ENCODE measurements around the gene HOXC11. TPM values are rescaled to one million over a fixed set of nuclear protein-coding genes. Genes with fewer than 3 reads are reported as not detected.

The HOXC11 gene
- 1 to 10 TPM in 1 of 8 experiments, under 1 TPM in 5, not detected in 2; 0.08 to 9.5 (median 0.35) TPM for total RNA-seq

DNA sequence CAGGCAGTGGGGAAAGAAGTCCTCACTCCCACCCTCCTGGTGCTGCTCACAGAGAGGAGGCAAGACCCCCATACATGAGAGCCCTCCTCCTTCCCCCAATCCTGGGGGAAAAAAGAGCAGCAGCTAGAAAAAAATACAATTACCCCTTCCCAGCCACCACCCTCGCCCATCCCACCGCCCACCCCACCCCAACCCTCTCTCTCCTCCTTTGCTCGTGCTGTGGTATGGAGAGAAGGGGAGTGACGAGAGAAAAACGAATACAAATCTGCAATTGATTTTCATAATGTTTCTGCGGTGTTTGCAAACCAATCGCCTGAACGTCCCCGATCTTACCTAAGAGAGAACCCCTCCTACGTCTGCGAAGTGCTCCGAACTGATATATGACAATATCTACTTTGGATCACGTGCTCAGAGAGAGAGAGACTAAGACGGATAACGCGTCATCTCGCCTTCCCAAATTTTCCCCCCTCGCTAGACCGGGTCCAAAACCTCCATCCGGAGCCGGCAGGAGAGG is at the start of gene HOXC11:
HOXC11 (plus strand) TSS at position 405 of the 514 bp plus-strand sequence. CDS start 116 bp downstream, outside the sequence.
- in situ Hi-C loops (cut with MboI; ENCODE audit: low pct_unique_long_range_greater_than_20kb in 2 of 9, low sequenced_read_pairs in 9 of 9, unreplicated experiment in 9 of 9) = no loop called here
- peak in 1 of 8 experiments; percentile 23 for ATAC-seq (replicated peaks in 6 of 8)
- H3K4me1 ChIP-seq (replicated peaks in 1 of 2) = peaks cover 0 to 4% of the 10 kb centered on the region in 2 donors
- no peak within 1 kb of the TSS for H3K27ac ChIP-seq
- 0 to 10% (median 5%) methylated on average over 2 to 13 of the region's 21 CpGs; no CpG with 5 or more reads in 6 of the 10 experiments for WGBS, 10 experiments
- H3K4me3 ChIP-seq = no peak within 1 kb of the TSS

DNA sequence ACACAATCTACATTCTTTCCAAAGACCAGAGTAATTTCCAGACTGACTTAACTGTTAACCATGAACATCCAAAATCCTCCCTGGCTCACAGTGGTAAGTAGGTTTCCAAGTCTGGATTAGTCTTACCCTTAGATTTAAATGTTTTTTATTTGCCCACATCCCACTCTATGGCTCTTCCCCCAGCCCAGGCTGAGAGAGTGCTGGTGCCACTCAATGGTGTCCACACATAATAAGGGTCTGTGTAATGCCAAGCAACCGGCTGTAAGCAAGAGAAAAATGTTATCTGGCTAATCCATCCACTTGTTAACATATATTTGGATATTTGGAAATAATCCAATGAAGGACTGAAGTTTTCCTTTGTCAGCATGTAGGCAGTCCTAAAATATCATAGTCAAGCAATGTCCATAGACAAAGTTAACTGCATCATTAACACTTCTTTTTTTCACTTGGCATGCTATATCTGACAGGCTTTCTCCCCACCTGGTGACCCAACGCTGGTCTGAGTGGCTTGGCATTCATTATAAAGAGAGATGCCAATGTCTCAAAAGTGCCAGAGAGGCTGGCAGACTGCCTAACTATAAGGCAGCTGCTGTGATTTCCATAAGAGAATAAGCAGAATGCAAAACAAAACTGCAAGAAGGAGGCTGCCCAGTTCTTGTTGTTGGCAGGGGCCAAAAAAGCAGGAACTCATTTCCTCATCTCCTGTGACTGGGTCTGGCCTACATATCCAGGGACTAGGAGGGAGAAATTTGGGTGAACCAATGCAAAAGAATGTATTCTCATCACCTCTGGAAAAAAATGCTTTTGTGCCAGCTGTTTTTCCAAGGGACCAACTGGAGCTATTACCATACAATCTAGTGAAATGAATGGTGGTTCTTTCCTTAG is 48.2 kb upstream of the HOXC11 start:
- 0 to 43% (median 17%) methylated on average over 1 to 2 of the region's 2 CpGs; no CpG with 5 or more reads in 2 of the 10 experiments for WGBS, 10 experiments
- in situ Hi-C loops (cut with MboI; ENCODE audit: low pct_unique_long_range_greater_than_20kb in 2 of 9, low sequenced_read_pairs in 9 of 9, unreplicated experiment in 9 of 9) = loop anchor here in 3 of 9 experiments (25.0 kb wide), 3 partner anchors 112 to 162 kb away; partner anchors contain the start of gene CISTR (in 1 of the 3)
- Histone ChIP-seq H3K4me1 (replicated peaks in 1 of 2) (no peaks in the 10 kb centered on the region), H3K27ac (no peak overlapping the region), H3K4me3 (no peak overlapping the region)
- ATAC-seq (replicated peaks in 6 of 8) = peak in 1 of 8 experiments; percentile 41

DNA sequence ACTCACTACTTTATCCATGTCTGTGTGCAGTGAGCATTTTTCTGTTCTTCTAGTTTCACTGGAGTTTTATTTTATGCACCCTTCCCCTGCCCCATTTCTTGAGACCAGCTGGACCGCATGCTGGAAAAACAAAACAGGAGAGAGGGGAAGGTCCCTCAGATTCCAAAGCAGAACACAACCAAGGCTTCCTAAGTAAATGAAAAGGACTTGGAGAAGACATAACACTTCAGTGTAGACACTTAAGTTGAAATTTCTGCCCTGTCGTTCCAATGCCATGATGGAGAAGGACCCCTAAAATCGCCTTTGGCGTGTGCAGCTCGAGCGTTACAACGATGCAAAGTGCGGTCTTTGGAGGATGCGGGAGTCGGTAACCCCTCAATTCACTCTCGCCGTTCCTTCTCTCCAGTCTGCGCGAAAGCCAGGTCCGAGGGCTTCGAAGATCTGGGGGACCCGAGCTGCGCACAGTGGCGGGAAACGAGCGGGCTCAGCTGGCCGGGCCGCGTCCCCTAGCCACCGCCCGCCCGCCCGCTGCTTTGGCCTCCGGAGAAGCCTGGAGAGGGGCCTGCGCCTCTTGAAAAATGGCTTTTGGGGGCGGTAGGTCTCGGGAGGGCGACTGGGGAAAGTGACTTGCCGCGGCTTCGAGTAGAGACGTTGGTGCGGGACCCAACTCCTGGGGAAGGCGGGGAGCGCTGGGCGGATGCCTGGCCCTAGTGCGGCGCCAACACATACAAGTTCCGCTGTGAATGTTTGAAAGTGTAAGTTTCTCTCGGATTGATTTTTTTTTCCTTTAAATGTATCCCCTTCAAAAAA is 45.5 kb upstream of the HOXC11 start:
- in situ Hi-C loops (cut with MboI; ENCODE audit: low pct_unique_long_range_greater_than_20kb in 2 of 9, low sequenced_read_pairs in 9 of 9, unreplicated experiment in 9 of 9) = loop anchor here in 3 of 9 experiments (25.0 kb wide), 3 partner anchors 115 to 165 kb away; partner anchors contain the start of gene CISTR (in 1 of the 3)
- H3K27ac ChIP-seq = no peak overlapping the region
- H3K4me1 ChIP-seq (replicated peaks in 1 of 2) = no peaks in the 10 kb centered on the region
- no peak overlapping the region for H3K4me3 ChIP-seq
- ATAC-seq (replicated peaks in 6 of 8) = peak in 1 of 8 experiments; percentile 30
- 0 to 73% (median 12%) methylated on average over 1 to 16 of the region's 45 CpGs; no CpG with 5 or more reads in 1 of the 10 experiments for WGBS, 10 experiments

DNA sequence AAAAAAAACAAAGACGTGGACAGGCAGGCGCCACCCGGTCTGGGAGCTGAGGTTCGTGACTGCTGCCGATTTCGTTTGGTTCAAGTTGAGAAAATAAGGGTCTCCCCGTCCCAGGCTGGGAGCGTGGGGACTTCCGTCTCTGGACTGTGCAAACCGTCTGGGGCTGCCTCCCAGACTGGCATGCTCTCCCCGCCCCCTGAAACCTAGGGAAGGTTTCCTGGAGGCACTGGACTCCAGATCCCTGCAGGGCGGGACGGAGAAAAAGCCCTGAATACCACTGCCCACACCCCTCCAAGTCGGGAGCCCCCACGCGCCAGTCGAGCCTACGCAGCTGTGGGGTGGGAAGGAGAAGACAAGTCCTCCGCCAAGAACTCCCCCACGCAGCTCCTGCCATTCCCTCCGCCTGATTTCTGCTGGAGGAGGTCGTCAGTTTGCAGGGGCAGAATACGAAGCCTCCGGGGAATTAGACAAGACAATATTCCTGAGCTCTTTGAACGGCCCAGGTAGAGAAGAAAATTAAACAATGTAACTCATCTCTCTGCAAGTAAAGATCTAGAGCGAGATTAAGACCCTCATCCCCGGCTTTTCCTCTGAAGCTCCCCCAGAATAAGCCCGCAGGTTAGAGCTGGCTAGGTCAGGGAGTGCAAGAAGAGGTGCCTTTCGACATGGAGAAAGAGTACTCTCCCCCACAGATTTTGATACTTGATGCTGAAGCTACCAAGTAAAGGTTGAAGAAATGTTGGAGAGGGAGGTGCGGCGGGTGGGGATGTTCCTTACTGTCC is 44.7 kb upstream of the HOXC11 start:
- in situ Hi-C loops (cut with MboI; ENCODE audit: low pct_unique_long_range_greater_than_20kb in 2 of 9, low sequenced_read_pairs in 9 of 9, unreplicated experiment in 9 of 9) = loop anchor here in 3 of 9 experiments (25.0 kb wide), 3 partner anchors 116 to 166 kb away; partner anchors contain the start of gene CISTR (in 1 of the 3)
- ATAC-seq (replicated peaks in 6 of 8) = peak in 1 of 8 experiments; percentile 57

DNA sequence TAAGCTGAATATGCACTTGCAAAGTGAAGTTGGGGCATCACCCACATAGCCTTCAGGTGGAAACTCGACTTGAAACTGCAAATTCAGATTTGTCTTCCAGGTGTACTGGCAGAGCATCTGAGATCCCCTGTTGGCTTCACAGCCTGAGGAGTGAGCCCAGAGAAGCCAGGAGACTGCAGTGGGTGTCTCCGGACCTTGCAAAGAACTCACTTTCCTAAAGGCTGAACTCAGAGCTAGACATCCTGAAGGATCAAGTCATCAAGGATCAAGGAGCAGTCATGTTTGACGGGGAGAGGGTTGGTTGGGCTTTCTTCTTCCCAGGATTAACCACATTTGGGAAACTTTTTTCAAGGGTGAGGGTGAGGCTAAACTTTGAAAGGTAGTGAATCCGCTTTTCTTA is 43.4 kb upstream of the HOXC11 start:
- H3K4me3 ChIP-seq = no peak overlapping the region
- 0 to 43% (median 17%) methylated on average over 1 to 4 of the region's 4 CpGs; no CpG with 5 or more reads in 1 of the 10 experiments for WGBS, 10 experiments
- in situ Hi-C loops (cut with MboI; ENCODE audit: low pct_unique_long_range_greater_than_20kb in 2 of 9, low sequenced_read_pairs in 9 of 9, unreplicated experiment in 9 of 9) = loop anchor here in 3 of 9 experiments (25.0 kb wide), 3 partner anchors 117 to 167 kb away; partner anchors contain the start of gene CISTR (in 1 of the 3)
- H3K27ac ChIP-seq = no peak overlapping the region
- ATAC-seq (replicated peaks in 6 of 8) = no peak
- H3K4me1 ChIP-seq (replicated peaks in 1 of 2) = no peaks in the 10 kb centered on the region

More for the DNA sequence above, 44.7 kb upstream of the HOXC11 start:
- Histone ChIP-seq H3K4me1 (replicated peaks in 1 of 2) (no peaks in the 10 kb centered on the region), H3K4me3 (no peak overlapping the region), H3K27ac (no peak overlapping the region)
- WGBS, 10 experiments = 0 to 40% (median 14%) methylated on average over 1 to 17 of the region's 31 CpGs

DNA sequence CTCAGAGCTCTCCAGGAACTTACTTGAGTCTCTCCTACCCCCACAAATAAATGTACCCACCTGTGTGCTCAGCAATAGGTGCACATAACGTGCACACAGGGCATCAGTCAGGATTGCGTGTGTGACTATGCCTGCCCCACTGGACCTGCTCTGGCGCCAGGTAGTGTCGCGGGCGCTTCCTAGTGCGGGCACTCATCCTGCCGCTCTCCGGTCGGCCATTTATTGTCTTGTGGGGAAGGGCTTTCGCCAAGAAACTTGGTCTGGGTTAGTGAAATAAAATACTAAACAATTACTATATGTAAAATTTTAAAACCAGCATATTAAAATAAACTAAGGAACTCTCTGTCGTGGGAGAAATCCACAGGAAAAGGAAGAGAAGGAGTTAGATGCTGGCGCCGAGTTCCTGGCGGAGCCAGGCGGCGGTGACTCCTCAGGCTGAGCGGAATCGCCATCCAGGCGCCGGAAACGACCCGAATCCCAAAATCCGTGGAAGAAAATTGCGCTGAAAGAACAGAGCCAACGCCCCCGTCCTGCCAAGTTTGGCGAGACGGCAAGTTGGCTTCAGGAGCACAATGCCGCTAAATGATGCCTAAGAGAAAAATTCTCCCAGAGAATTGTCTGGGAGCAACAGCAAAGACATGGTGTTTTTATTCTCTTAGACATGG is 42.2 kb upstream of the HOXC11 start:
- Histone ChIP-seq H3K27ac (no peak overlapping the region), H3K4me3 (no peak overlapping the region), H3K4me1 (replicated peaks in 1 of 2) (peaks cover 0 to 4% of the 10 kb centered on the region in 2 donors)
- 7 to 23% (median 16%) methylated on average over 3 to 30 of the region's 30 CpGs; no CpG with 5 or more reads in 1 of the 10 experiments for WGBS, 10 experiments
- ATAC-seq (replicated peaks in 6 of 8) = no peak
- in situ Hi-C loops (cut with MboI; ENCODE audit: low pct_unique_long_range_greater_than_20kb in 2 of 9, low sequenced_read_pairs in 9 of 9, unreplicated experiment in 9 of 9) = loop anchor here in 3 of 9 experiments (25.0 kb wide), 3 partner anchors 118 to 168 kb away; partner anchors contain the start of gene CISTR (in 1 of the 3)

DNA sequence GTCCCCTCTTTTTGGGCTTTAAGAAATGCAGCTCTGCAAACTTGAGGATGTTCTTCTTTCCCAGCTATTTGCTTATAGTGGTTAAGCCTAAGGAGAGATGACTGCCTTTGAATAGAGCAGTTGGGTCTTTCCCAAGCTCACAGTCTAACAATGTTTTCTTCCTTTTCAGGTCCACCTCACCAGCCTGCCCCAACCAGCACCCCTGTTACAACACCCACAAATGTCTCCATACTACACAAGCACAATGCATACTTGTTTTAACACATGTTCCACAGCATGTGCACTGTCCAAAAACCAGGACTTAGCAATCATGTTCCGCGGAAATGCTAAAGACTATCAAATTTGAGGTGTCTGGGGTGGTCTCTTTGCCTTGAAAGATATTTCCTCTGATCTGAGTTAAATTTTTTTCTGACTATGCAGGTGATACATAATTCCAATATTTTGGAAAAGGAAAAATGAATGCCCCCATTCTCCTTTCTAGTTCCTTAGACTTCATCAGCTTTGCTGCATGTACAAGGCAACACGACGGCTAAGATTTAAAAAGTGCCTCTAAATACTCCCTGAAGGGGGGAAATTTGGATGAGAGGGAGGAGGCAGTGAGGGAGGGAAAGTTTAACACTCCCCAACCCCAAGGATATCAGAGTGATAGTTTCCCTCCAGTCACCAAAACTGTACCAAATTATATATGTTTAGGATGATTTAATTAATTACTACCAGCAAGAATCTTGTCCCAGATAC is 40.9 kb upstream of the HOXC11 start:
- H3K4me3 ChIP-seq = no peak overlapping the region
- no peak for ATAC-seq (replicated peaks in 6 of 8)
- peaks cover 0 to 4% of the 10 kb centered on the region in 2 donors for H3K4me1 ChIP-seq (replicated peaks in 1 of 2)
- H3K27ac ChIP-seq = no peak overlapping the region
- 22 to 100% (median 40%) methylated on average over 1 to 4 of the region's 4 CpGs; no CpG with 5 or more reads in 2 of the 10 experiments for WGBS, 10 experiments
- in situ Hi-C loops (cut with MboI; ENCODE audit: low pct_unique_long_range_greater_than_20kb in 2 of 9, low sequenced_read_pairs in 9 of 9, unreplicated experiment in 9 of 9) = loop anchor here in 3 of 9 experiments (25.0 kb wide), 3 partner anchors 120 to 170 kb away; partner anchors contain the start of gene CISTR (in 1 of the 3)

DNA sequence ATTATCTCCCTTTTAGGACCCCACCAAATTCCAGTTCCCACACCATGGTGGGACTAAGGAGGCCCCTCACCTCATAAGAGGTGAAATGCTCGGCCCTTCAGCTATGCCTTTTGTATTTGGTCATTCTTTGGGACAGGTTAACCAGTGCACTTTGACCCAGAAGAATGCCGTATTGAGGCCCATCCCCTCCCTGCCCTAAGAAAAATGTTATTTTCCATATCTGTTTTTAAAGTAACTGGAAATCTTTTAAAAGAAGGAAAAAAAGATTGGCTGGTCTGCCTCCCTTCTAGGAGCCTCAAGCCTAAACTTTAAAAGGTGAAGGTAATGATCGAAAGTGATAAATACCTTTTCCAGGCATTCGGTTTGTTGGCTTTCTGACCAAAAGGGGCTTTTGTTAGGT is 40.0 kb upstream of the HOXC11 start:
- no peak for ATAC-seq (replicated peaks in 6 of 8)
- in situ Hi-C loops (cut with MboI; ENCODE audit: low pct_unique_long_range_greater_than_20kb in 2 of 9, low sequenced_read_pairs in 9 of 9, unreplicated experiment in 9 of 9) = loop anchor here in 3 of 9 experiments (25.0 kb wide), 3 partner anchors 121 to 171 kb away; partner anchors contain the start of gene CISTR (in 1 of the 3)
- WGBS, 10 experiments = 0 to 58% (median 23%) methylated on average over 1 to 4 of the region's 4 CpGs; no CpG with 5 or more reads in 2 of the 10 experiments

DNA sequence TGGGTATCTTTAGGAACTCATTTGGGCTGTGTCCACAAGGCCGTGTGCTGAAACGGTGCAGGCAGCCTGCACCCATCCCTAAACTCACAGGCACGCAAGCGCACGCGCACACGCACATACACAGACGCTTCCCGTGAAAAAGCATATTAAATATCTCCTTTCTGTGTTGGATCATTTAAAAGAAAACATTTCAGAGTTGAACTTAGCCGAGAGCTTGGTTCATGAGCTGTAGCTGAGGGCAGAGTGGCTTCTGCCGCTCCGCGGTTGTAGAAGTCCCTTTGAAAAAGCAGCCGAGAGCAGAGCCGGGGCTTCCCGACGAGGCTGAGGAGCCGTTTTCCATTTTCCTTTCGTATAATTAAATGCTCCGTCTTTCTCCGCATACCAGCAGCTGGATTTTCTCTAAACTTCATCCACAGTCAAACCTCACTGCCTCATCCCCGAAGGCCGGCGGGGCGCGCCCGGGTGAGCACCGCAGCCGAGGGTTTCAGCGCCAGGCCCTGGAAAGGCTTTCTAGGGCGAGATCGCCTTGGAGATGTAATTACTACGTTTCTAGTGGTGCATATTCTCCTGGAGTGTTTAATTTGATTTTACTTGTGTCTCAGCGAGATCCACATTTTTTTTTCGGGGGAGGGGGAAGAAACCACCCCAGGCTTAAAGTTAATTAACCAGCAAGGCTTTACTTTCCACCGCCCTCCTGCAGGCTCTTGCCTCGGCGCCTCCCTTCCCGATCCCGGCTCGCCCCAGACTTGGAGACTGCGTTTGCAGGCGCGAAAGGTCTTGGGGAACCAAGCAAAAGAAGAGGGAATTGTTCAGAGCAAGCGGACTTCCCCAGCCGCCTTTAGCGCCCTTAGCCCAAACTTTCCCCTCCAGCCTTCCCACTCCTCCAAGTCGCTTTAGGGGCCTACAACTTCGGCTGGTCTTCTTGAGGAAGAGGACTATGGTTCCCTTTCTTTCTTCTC is 37.3 kb upstream of the HOXC11 start:
- ATAC-seq (replicated peaks in 6 of 8) = no peak
- WGBS, 10 experiments = 3 to 53% (median 17%) methylated on average over 8 to 29 of the region's 49 CpGs; no CpG with 5 or more reads in 1 of the 10 experiments
- H3K4me1 ChIP-seq (replicated peaks in 1 of 2) = peaks cover 0 to 4% of the 10 kb centered on the region in 2 donors
- in situ Hi-C loops (cut with MboI; ENCODE audit: low pct_unique_long_range_greater_than_20kb in 2 of 9, low sequenced_read_pairs in 9 of 9, unreplicated experiment in 9 of 9) = loop anchor here in 3 of 9 experiments (25.0 kb wide), 3 partner anchors 123 to 173 kb away; partner anchors contain the start of gene CISTR (in 1 of the 3)
- H3K27ac ChIP-seq = no peak overlapping the region
- peak overlapping the region in 1 of 5 donors; percentile 21 for H3K4me3 ChIP-seq

More for the DNA sequence above, 40.0 kb upstream of the HOXC11 start:
- Histone ChIP-seq H3K4me1 (replicated peaks in 1 of 2) (peaks cover 0 to 4% of the 10 kb centered on the region in 2 donors), H3K27ac (no peak overlapping the region), H3K4me3 (no peak overlapping the region)

DNA sequence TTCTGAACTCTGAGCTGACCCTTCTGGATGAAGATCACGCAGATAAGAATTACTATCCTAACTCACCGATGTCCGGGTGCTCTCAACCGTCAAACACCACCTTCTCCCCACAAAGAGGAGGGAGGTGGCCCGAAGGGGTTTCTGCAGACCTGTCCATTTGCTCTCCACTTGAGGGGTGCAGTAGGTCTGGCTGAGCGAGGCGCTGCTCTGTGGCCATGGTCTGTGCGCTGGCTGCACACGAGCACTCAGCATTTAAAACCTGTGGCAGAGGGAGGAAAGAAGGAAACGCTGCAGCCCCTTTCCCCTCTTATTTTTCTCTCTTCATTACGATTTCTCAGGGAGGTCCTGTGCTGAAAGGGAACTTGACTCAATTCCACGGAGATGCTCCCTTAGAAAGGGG is 35.8 kb upstream of the HOXC11 start:
- ATAC-seq (replicated peaks in 6 of 8) = no peak
- 2 to 83% (median 40%) methylated on average over 1 to 12 of the region's 12 CpGs; no CpG with 5 or more reads in 1 of the 10 experiments for WGBS, 10 experiments
- Histone ChIP-seq H3K27ac (no peak overlapping the region), H3K4me3 (no peak overlapping the region), H3K4me1 (replicated peaks in 1 of 2) (peaks cover 0 to 4% of the 10 kb centered on the region in 2 donors)
- in situ Hi-C loops (cut with MboI; ENCODE audit: low pct_unique_long_range_greater_than_20kb in 2 of 9, low sequenced_read_pairs in 9 of 9, unreplicated experiment in 9 of 9) = loop anchor here in 3 of 9 experiments (25.0 kb wide), 3 partner anchors 125 to 175 kb away; partner anchors contain the start of gene CISTR (in 1 of the 3)

Data from motor neuron (in vitro differentiated cells).